Neuronal stem cell (in vitro differentiated cells): ENCODE data around the gene PRLR.

Experiments used
- DNase-seq: peaks from one replicate; pipeline ENCODE4 v3.0.0-alpha.2; 2013; ENCODE audit warnings: low spot score
- H2AFZ ChIP-seq: one replicate; pipeline ENCODE4 v1.6.1; 2013; ENCODE audit warnings: mild to moderate bottlenecking, low read length, inconsistent platforms
- H2AK5ac ChIP-seq: 2 replicates; pipeline ENCODE4 v1.6.1; 2013; ENCODE audit warnings: low read depth, mild to moderate bottlenecking, inconsistent platforms, low read length, moderate library complexity, mixed read lengths
- H2BK120ac ChIP-seq: 2 replicates; pipeline ENCODE4 v1.6.1; 2013; ENCODE audit warnings: low read depth, mild to moderate bottlenecking, inconsistent platforms, low read length, moderate library complexity, mixed read lengths
- H2BK12ac ChIP-seq: one replicate; pipeline ENCODE4 v1.6.1; 2013; ENCODE audit warnings: low read length, inconsistent platforms
- H2BK15ac ChIP-seq: 2 replicates; pipeline ENCODE4 v1.6.1; 2013; ENCODE audit warnings: mild to moderate bottlenecking, low read length, inconsistent platforms, mixed read lengths
- H2BK5ac ChIP-seq: one replicate; pipeline ENCODE4 v1.6.1; 2013; ENCODE audit warnings: inconsistent platforms, mild to moderate bottlenecking, low read length, moderate library complexity
- H3K14ac ChIP-seq: one replicate; pipeline ENCODE4 v1.6.1; 2013; ENCODE audit warnings: low read length, inconsistent platforms
- H3K18ac ChIP-seq: 2 replicates; pipeline ENCODE4 v1.6.1; 2013; ENCODE audit warnings: low read length, inconsistent platforms
- H3K23ac ChIP-seq: 2 replicates; pipeline ENCODE4 v1.6.1; 2013; ENCODE audit warnings: low read depth, mild to moderate bottlenecking, mixed read lengths, low read length, inconsistent platforms; ENCODE audit not compliant: poor library complexity
- H3K27ac ChIP-seq: replicated peaks from 3 replicates; pipeline ENCODE4 v1.5.1; 2013; ENCODE audit warnings: low read length, inconsistent platforms
- H3K27me3 ChIP-seq, 3 experiments: 2 replicates each; pipeline ENCODE4 v1.6.1; 2013; ENCODE audit warnings: low read length in 3 of 3, mild to moderate bottlenecking in 2 of 3, inconsistent platforms in 1 of 3, low read depth in 1 of 3, mixed read lengths in 1 of 3, moderate library complexity in 1 of 3; ENCODE audit not compliant: control insufficient read depth in 3 of 3, insufficient read depth in 3 of 3
- H3K36me3 ChIP-seq, 2 donors: replicated peaks in 1 of 2; 2 replicates each; pipeline ENCODE4 v1.6.1; 2013; ENCODE audit warnings: low read length in 2 of 2; ENCODE audit not compliant: control insufficient read depth in 2 of 2, insufficient read depth in 2 of 2
- H3K4ac ChIP-seq: 2 replicates; pipeline ENCODE4 v1.6.1; 2013; ENCODE audit warnings: inconsistent platforms, mild to moderate bottlenecking, low read length, moderate library complexity
- H3K4me1 ChIP-seq, 2 donors: 1 replicate in 1 of 2; 2 replicates in 1 of 2; pipeline ENCODE4 v1.6.1; 2013; ENCODE audit warnings: low read length in 2 of 2, low read depth in 1 of 2; ENCODE audit not compliant: control insufficient read depth in 2 of 2, insufficient read depth in 1 of 2
- H3K4me2 ChIP-seq: one replicate; pipeline ENCODE4 v1.6.1; 2013; ENCODE audit warnings: mild to moderate bottlenecking, low read length, inconsistent platforms; ENCODE audit not compliant: insufficient read depth, poor library complexity, severe bottlenecking
- H3K4me3 ChIP-seq, 2 donors: 2 replicates each; pipeline ENCODE4 v1.5.1; 2013; ENCODE audit warnings: low read length in 2 of 2, mild to moderate bottlenecking in 2 of 2, inconsistent platforms in 1 of 2, moderate library complexity in 1 of 2
- H3K79me1 ChIP-seq: one replicate; pipeline ENCODE4 v1.6.1; 2013; ENCODE audit warnings: low read depth, mild to moderate bottlenecking, inconsistent platforms, low read length, moderate library complexity
- H3K9ac ChIP-seq: one replicate; pipeline ENCODE4 v1.6.1; 2013; ENCODE audit warnings: mild to moderate bottlenecking, low read depth, low read length, inconsistent platforms; ENCODE audit not compliant: poor library complexity
- H3K9me3 ChIP-seq, 2 donors: replicated peaks in 1 of 2; 2 replicates each; pipeline versions ENCODE3 to v1.6.1; 2013; ENCODE audit warnings: low read length in 2 of 2, mild to moderate bottlenecking in 2 of 2, inconsistent platforms in 1 of 2, low read depth in 1 of 2, mixed read lengths in 1 of 2, moderate library complexity in 1 of 2; ENCODE audit not compliant: control insufficient read depth in 2 of 2, insufficient read depth in 1 of 2
- H4K8ac ChIP-seq: one replicate; pipeline ENCODE4 v1.6.1; 2013; ENCODE audit warnings: low read depth, mild to moderate bottlenecking, inconsistent platforms, low read length, moderate library complexity
- H4K91ac ChIP-seq: one replicate; pipeline ENCODE4 v1.6.1; 2013; ENCODE audit warnings: low read length, low read depth, mild to moderate bottlenecking, inconsistent platforms; ENCODE audit not compliant: poor library complexity
- WGBS, 2 donors: extraction: QIAGEN DNeasy Blood & Tissue Kit; methylation state at CpG; one replicate each; pipeline ENCODE4 v1.1.7; 2013; ENCODE audit warnings: missing lambda C conversion rate in 2 of 2, mixed read lengths in 1 of 2; ENCODE audit not compliant: insufficient read length in 2 of 2, insufficient replicate concordance in 1 of 2; ENCODE audit errors: extremely low coverage in 2 of 2; 5-methylcytosine and 5-hydroxymethylcytosine counted together

Gene PRLR

GRCh38 chr5:35120715-35121114, 109.6 kb downstream of the PRLR start:
- Histone ChIP-seq H3K4me3 (no peak overlapping the region), H2AK5ac (no peak overlapping the region), H3K18ac (no peak overlapping the region), H2AFZ (no peak overlapping the region), H3K36me3 (no peaks in the 10 kb centered on the region), H3K4me1 (no peaks in the 10 kb centered on the region), H3K79me1 (no peaks in the 10 kb centered on the region), H4K91ac (no peak overlapping the region), H3K4ac (no peak overlapping the region), H4K8ac (no peak overlapping the region), H2BK120ac (no peak overlapping the region), H2BK15ac (no peak overlapping the region), H3K27ac (no peak overlapping the region), H3K14ac (no peak overlapping the region), H3K9ac (no peak overlapping the region), H2BK5ac (no peak overlapping the region), H3K27me3 (no peaks in the 10 kb centered on the region), H2BK12ac (no peak overlapping the region), H3K23ac (no peak overlapping the region), H3K4me2 (no peak overlapping the region), H3K9me3 (peaks cover 0 to 3% of the 10 kb centered on the region in 2 donors)
- no CpG with 5 or more reads among the region's 1 CpG for WGBS, 2 donors
- no peak for DNase-seq

- H3K9ac ChIP-seq: no peak overlapping the region
- no peak overlapping the region for H3K27ac ChIP-seq
- no peak overlapping the region for H3K14ac ChIP-seq
- no peak overlapping the region for H2BK12ac ChIP-seq
- peaks cover 0 to 3% of the 10 kb centered on the region in 2 donors for H3K9me3 ChIP-seq
- H2BK15ac ChIP-seq: no peak overlapping the region
- H3K18ac ChIP-seq: no peak overlapping the region
- H3K4me1 ChIP-seq: no peaks in the 10 kb centered on the region
- no peak overlapping the region for H2BK5ac ChIP-seq
- WGBS, 2 donors: 100% methylated on average over 1 of the region's 6 CpGs; no CpG with 5 or more reads in 1 of the 2 donors
- H4K91ac ChIP-seq: no peak overlapping the region
- no peaks in the 10 kb centered on the region for H3K27me3 ChIP-seq
- no peak for DNase-seq
- no peak overlapping the region for H2BK120ac ChIP-seq
- no peak overlapping the region for H4K8ac ChIP-seq
- no peak overlapping the region for H3K4me3 ChIP-seq
- no peak overlapping the region for H2AK5ac ChIP-seq
- H2AFZ ChIP-seq: no peak overlapping the region
- H3K79me1 ChIP-seq: no peaks in the 10 kb centered on the region
- no peaks in the 10 kb centered on the region for H3K36me3 ChIP-seq
- no peak overlapping the region for H3K23ac ChIP-seq
- H3K4me2 ChIP-seq: no peak overlapping the region
- no peak overlapping the region for H3K4ac ChIP-seq
These were observed 112.3 kb downstream of the PRLR start for GRCh38 chr5:35117967-35118366.

GRCh38 chr5:35115920-35116319, 114.4 kb downstream of the PRLR start:
- Histone ChIP-seq H3K18ac (no peak overlapping the region), H3K9me3 (peaks cover 0 to 3% of the 10 kb centered on the region in 2 donors), H3K4me2 (no peak overlapping the region), H3K14ac (no peak overlapping the region), H3K4me1 (no peaks in the 10 kb centered on the region), H2AFZ (no peak overlapping the region), H3K23ac (no peak overlapping the region), H4K91ac (no peak overlapping the region), H3K4ac (no peak overlapping the region), H2BK120ac (no peak overlapping the region), H3K27ac (no peak overlapping the region), H2BK5ac (no peak overlapping the region), H2BK15ac (no peak overlapping the region), H3K27me3 (no peaks in the 10 kb centered on the region), H4K8ac (no peak overlapping the region), H2AK5ac (no peak overlapping the region), H3K79me1 (no peaks in the 10 kb centered on the region), H3K36me3 (no peaks in the 10 kb centered on the region), H2BK12ac (no peak overlapping the region), H3K4me3 (no peak overlapping the region), H3K9ac (no peak overlapping the region)
- DNase-seq: no peak

- Histone ChIP-seq H3K9ac (no peak overlapping the region), H4K91ac (no peak overlapping the region), H2BK15ac (no peak overlapping the region), H3K14ac (no peak overlapping the region), H3K9me3 (no peaks in the 10 kb centered on the region), H3K27ac (no peak overlapping the region), H3K4me1 (no peaks in the 10 kb centered on the region), H2BK12ac (no peak overlapping the region), H2AFZ (no peak overlapping the region), H3K36me3 (no peaks in the 10 kb centered on the region), H3K4me2 (no peak overlapping the region), H3K18ac (no peak overlapping the region), H3K23ac (no peak overlapping the region), H3K27me3 (no peaks in the 10 kb centered on the region), H2BK5ac (no peak overlapping the region), H4K8ac (no peak overlapping the region), H3K79me1 (no peaks in the 10 kb centered on the region), H3K4me3 (no peak overlapping the region), H3K4ac (no peak overlapping the region), H2BK120ac (no peak overlapping the region), H2AK5ac (no peak overlapping the region)
- DNase-seq: no peak
- no CpG with 5 or more reads among the region's 4 CpGs for WGBS, 2 donors
These were observed 115.6 kb downstream of the PRLR start for GRCh38 chr5:35114698-35115097.
